Measurements from ENCODE around the gene SCAI. TPM values are rescaled to one million over a fixed set of nuclear protein-coding genes. Genes with fewer than 3 reads are reported as not detected.

The SCAI gene
- total and polyA plus RNA-seq, 5 donors from 2014 or later = 1.7 to 11.3 (median 3.9) TPM

GRCh38 chr9:125134976-125135375, 8.4 kb downstream of the SCAI start:
- no peaks in the 10 kb centered on the region for H3K9me3 ChIP-seq (ENCODE audit: control insufficient read depth in 2 of 2, low read length in 2 of 2)
- no peaks in the 10 kb centered on the region for H3K27me3 ChIP-seq (ENCODE audit: control insufficient read depth, insufficient read depth, low read length)
- no peak overlapping the region for H3K27ac ChIP-seq (ENCODE audit: insufficient read depth, low read length, poor library complexity, severe bottlenecking)
- H3K4me1 ChIP-seq (ENCODE audit: control insufficient read depth, insufficient read depth, low read length, poor library complexity, severe bottlenecking) = no peaks in the 10 kb centered on the region
- peaks cover 0 to 10% (median 0%) of the 10 kb centered on the region in 7 donors for H3K9me3 Mint-ChIP-seq
- H3K4me1 Mint-ChIP-seq = peaks cover 20 to 61% (median 27%) of the 10 kb centered on the region in 4 donors
- H3K36me3 Mint-ChIP-seq = peaks cover 26% of the 10 kb centered on the region
- no peak for ATAC-seq (ENCODE audit: low read depth in 2 of 2)
- H3K27me3 Mint-ChIP-seq = no peaks in the 10 kb centered on the region
- H3K36me3 ChIP-seq (ENCODE audit: control insufficient read depth, insufficient read depth, low read length) = peaks cover 6% of the 10 kb centered on the region
- no peak overlapping the region for H3K4me3 ChIP-seq (ENCODE audit: low read depth, low read length)
- H3K27ac Mint-ChIP-seq = no peak overlapping the region
- no peak for DNase-seq
- H3K4me3 Mint-ChIP-seq = no peak overlapping the region

GRCh38 chr9:125133403-125134329, 9.7 kb downstream of the SCAI start:
- ATAC-seq (ENCODE audit: low read depth in 2 of 2) = no peak

DNA sequence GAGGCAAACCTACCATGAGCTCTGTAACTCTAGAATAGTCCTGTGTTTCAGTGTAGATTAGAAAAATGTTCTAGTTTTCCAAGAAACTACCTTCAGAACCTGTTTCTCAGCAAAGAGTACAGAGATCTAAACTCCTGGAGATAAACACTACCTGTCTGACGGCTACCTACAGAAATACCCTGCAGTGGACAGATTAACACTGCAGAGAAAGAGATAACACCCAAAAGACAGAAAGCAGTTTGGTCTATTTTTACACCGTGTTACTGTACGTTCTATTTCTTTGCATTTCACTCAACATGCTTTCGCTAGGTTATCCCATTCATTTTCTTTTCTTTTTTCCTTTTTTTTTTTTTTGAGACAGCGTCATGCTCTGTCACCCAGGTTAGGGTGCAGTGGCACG, 11.6 kb downstream of the SCAI start:
- Mint-ChIP-seq H3K36me3 (peaks cover 13% of the 10 kb centered on the region), H3K4me3 (no peak overlapping the region), H3K27ac (peak overlapping the region in 2 of 3 donors; percentile 14 to 55), H3K4me1 (peaks cover 19 to 46% (median 24%) of the 10 kb centered on the region in 4 donors), H3K9me3 (peaks cover 0 to 10% (median 0%) of the 10 kb centered on the region in 7 donors), H3K27me3 (no peaks in the 10 kb centered on the region)
- H3K36me3 ChIP-seq (ENCODE audit: control insufficient read depth, insufficient read depth, low read length) = no peaks in the 10 kb centered on the region
- peaks cover 8% of the 10 kb centered on the region for H3K4me1 ChIP-seq (ENCODE audit: control insufficient read depth, insufficient read depth, low read length, poor library complexity, severe bottlenecking)
- DNase-seq (no peak), ATAC-seq (ENCODE audit: low read depth in 2 of 2) (no peak)
- no peak overlapping the region for H3K27ac ChIP-seq (ENCODE audit: insufficient read depth, low read length, poor library complexity, severe bottlenecking)
- H3K9me3 ChIP-seq (ENCODE audit: control insufficient read depth in 2 of 2, low read length in 2 of 2) = no peaks in the 10 kb centered on the region
- no peak overlapping the region for H3K4me3 ChIP-seq (ENCODE audit: low read depth, low read length)
- H3K27me3 ChIP-seq (ENCODE audit: control insufficient read depth, insufficient read depth, low read length) = no peaks in the 10 kb centered on the region

More at GRCh38 chr9:125133403-125134329, 9.7 kb downstream of the SCAI start:
- Histone ChIP-seq H3K9me3 (ENCODE audit: control insufficient read depth in 2 of 2, low read length in 2 of 2) (no peaks in the 10 kb centered on the region), H3K27me3 (ENCODE audit: control insufficient read depth, insufficient read depth, low read length) (no peaks in the 10 kb centered on the region), H3K36me3 (ENCODE audit: control insufficient read depth, insufficient read depth, low read length) (peaks cover 1% of the 10 kb centered on the region), H3K4me3 (ENCODE audit: low read depth, low read length) (no peak overlapping the region), H3K4me1 (ENCODE audit: control insufficient read depth, insufficient read depth, low read length, poor library complexity, severe bottlenecking) (no peaks in the 10 kb centered on the region), H3K27ac (ENCODE audit: insufficient read depth, low read length, poor library complexity, severe bottlenecking) (no peak overlapping the region)
- peak in 1 of 3 donors; percentile 27 for DNase-seq
- Mint-ChIP-seq H3K27me3 (no peaks in the 10 kb centered on the region), H3K9me3 (peaks cover 0 to 10% (median 0%) of the 10 kb centered on the region in 7 donors), H3K4me3 (no peak overlapping the region), H3K36me3 (peaks cover 15% of the 10 kb centered on the region), H3K4me1 (peaks cover 14 to 48% (median 22%) of the 10 kb centered on the region in 4 donors), H3K27ac (peak overlapping the region; percentile 2 to 12 (median 8))

DNA sequence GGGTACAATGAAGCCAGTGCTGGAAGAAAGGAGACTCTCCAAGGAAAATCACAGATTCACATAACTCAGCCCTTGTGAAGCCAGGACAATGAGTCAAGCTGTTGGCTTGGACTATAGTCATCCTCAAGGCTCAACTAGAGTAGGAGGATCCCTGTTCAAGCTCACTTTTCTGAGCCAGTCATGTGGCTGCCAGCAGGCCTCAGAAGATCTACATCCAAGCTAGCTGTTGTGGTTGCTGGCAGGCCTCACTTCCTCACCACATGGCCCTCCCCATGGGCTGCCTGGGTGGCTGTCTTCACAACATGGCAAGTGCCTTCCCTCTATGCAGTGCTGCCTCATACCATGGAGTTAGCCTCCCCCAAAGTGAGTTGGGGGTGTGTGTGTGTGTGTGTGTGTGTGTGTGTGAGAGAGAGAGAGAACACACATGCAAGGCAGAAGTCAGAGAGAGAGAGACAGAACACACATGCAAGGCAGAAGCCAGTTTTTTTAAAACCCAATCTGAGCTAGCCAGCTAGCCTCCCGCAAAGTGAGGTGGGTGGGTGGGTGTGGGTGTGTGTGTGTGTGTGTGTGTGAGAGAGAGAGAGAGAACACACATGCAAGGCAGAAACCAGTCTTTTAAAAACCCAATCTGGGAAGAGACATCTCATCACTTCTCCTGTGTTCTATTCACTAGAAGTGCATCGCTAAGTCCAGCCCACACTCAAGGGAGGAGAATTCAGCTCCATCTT, 17.1 kb downstream of the SCAI start:
- peak overlapping the region; percentile 47 for H3K4me3 ChIP-seq (ENCODE audit: low read depth, low read length)
- Mint-ChIP-seq H3K27me3 (no peaks in the 10 kb centered on the region), H3K27ac (peak overlapping the region; percentile 93 to 97 (median 96)), H3K4me1 (peaks cover 16 to 46% (median 22%) of the 10 kb centered on the region in 4 donors), H3K9me3 (peaks cover 0 to 1% (median 0%) of the 10 kb centered on the region in 7 donors), H3K4me3 (peak overlapping the region; percentile 79 to 92 (median 82)), H3K36me3 (no peaks in the 10 kb centered on the region)
- H3K27ac ChIP-seq (ENCODE audit: insufficient read depth, low read length, poor library complexity, severe bottlenecking) = peak overlapping the region; percentile 69
- no peaks in the 10 kb centered on the region for H3K36me3 ChIP-seq (ENCODE audit: control insufficient read depth, insufficient read depth, low read length)
- H3K27me3 ChIP-seq (ENCODE audit: control insufficient read depth, insufficient read depth, low read length) = no peaks in the 10 kb centered on the region
- ATAC-seq (ENCODE audit: low read depth in 2 of 2) (peak; percentile 100), DNase-seq (peak; percentile 57 to 93 (median 86))
- H3K4me1 ChIP-seq (ENCODE audit: control insufficient read depth, insufficient read depth, low read length, poor library complexity, severe bottlenecking) = peaks cover 28% of the 10 kb centered on the region
- no peaks in the 10 kb centered on the region for H3K9me3 ChIP-seq (ENCODE audit: control insufficient read depth in 2 of 2, low read length in 2 of 2)

- H3K4me1 Mint-ChIP-seq = peaks cover 21 to 53% (median 28%) of the 10 kb centered on the region in 4 donors
- no peaks in the 10 kb centered on the region for H3K27me3 Mint-ChIP-seq
- peak overlapping the region; percentile 69 for H3K27ac ChIP-seq (ENCODE audit: insufficient read depth, low read length, poor library complexity, severe bottlenecking)
- peak overlapping the region in 3 of 4 donors; percentile 80 to 92 (median 85) for H3K4me3 Mint-ChIP-seq
- H3K27me3 ChIP-seq (ENCODE audit: control insufficient read depth, insufficient read depth, low read length) = no peaks in the 10 kb centered on the region
- H3K4me3 ChIP-seq (ENCODE audit: low read depth, low read length) = no peak overlapping the region
- H3K9me3 ChIP-seq (ENCODE audit: control insufficient read depth in 2 of 2, low read length in 2 of 2) = no peaks in the 10 kb centered on the region
- ATAC-seq (ENCODE audit: low read depth in 2 of 2) (no peak), DNase-seq (no peak)
- no peaks in the 10 kb centered on the region for H3K36me3 Mint-ChIP-seq
- H3K4me1 ChIP-seq (ENCODE audit: control insufficient read depth, insufficient read depth, low read length, poor library complexity, severe bottlenecking) = peaks cover 34% of the 10 kb centered on the region
- peaks cover 0 to 1% (median 0%) of the 10 kb centered on the region in 7 donors for H3K9me3 Mint-ChIP-seq
- peak overlapping the region; percentile 93 to 97 (median 96) for H3K27ac Mint-ChIP-seq
- no peaks in the 10 kb centered on the region for H3K36me3 ChIP-seq (ENCODE audit: control insufficient read depth, insufficient read depth, low read length)
These were observed 17.8 kb downstream of the SCAI start for GRCh38 chr9:125125523-125125922.

DNA sequence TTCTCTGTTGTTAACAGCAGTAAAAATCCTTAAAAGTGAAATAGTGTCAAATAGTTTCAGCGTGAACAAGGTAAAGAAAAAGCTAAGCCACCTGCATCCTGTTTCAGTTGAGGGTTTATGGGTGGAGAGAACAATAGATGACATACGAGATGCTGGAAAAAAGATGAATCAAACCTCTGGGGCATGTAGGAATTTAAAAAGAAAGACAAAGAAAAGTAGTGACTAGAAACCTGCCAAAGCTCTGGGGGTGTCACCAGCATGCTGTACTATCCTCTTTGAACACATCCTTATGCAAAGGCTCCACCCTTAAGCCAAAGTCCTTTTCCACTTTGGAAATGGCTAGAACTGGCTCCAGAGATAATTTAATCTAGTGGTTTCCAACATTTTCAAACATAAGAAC, 22.2 kb downstream of the SCAI start:
- peaks cover 30 to 67% (median 36%) of the 10 kb centered on the region in 4 donors for H3K4me1 Mint-ChIP-seq
- H3K27ac Mint-ChIP-seq = peak overlapping the region; percentile 56 to 80 (median 58)
- ATAC-seq (ENCODE audit: low read depth in 2 of 2) = no peak

DNA sequence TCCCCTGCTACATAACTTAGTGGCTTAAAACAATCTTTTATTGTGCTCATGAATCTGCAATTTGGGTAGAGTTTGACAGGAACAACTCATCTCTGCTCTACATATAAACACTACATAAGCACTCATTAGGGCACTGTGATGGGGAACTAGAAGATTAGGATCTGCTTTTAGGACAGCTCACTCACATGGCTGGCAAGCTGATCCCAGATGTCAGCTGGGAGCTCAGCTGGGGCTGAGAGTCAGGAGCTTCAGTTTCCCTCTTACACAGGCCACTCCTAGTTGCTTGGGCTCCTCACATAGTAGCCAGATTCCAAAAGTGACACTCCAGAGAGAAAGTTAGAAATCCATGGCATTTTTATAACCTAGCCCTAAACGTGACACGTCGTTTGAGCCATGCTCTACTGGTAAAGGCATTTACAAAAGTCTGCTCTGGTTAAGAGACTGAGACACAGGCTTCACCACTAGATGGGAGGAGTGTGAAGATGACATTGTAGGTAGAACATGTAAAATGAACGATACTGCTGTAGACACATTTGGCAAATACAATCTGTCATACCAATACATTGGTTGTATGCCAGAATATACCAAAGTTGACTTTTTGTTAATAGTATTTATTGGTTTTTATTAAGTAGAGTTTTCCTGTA, 23.6 kb downstream of the SCAI start:
- peaks cover 15% of the 10 kb centered on the region for H3K4me1 ChIP-seq (ENCODE audit: control insufficient read depth, insufficient read depth, low read length, poor library complexity, severe bottlenecking)
- peaks cover 25 to 56% (median 29%) of the 10 kb centered on the region in 4 donors for H3K4me1 Mint-ChIP-seq
- H3K27me3 Mint-ChIP-seq = no peaks in the 10 kb centered on the region
- no peaks in the 10 kb centered on the region for H3K36me3 ChIP-seq (ENCODE audit: control insufficient read depth, insufficient read depth, low read length)
- no peaks in the 10 kb centered on the region for H3K27me3 ChIP-seq (ENCODE audit: control insufficient read depth, insufficient read depth, low read length)
- H3K4me3 Mint-ChIP-seq = peak overlapping the region in 1 of 4 donors; percentile 21
- H3K4me3 ChIP-seq (ENCODE audit: low read depth, low read length) = no peak overlapping the region
- ATAC-seq (ENCODE audit: low read depth in 2 of 2) = peak; percentile 60 to 73
- H3K9me3 ChIP-seq (ENCODE audit: control insufficient read depth in 2 of 2, low read length in 2 of 2) = no peaks in the 10 kb centered on the region
- H3K27ac Mint-ChIP-seq = peak overlapping the region; percentile 42 to 74 (median 56)
- H3K9me3 Mint-ChIP-seq = no peaks in the 10 kb centered on the region
- H3K36me3 Mint-ChIP-seq = peaks cover 5% of the 10 kb centered on the region
- peak in 2 of 3 donors; percentile 43 to 55 for DNase-seq
- no peak overlapping the region for H3K27ac ChIP-seq (ENCODE audit: insufficient read depth, low read length, poor library complexity, severe bottlenecking)

More for the DNA sequence above, 22.2 kb downstream of the SCAI start:
- no peaks in the 10 kb centered on the region for H3K9me3 ChIP-seq (ENCODE audit: control insufficient read depth in 2 of 2, low read length in 2 of 2)
- H3K27me3 ChIP-seq (ENCODE audit: control insufficient read depth, insufficient read depth, low read length) = no peaks in the 10 kb centered on the region
- peaks cover 5% of the 10 kb centered on the region for H3K36me3 Mint-ChIP-seq
- H3K4me3 ChIP-seq (ENCODE audit: low read depth, low read length) = peak overlapping the region; percentile 26
- no peaks in the 10 kb centered on the region for H3K27me3 Mint-ChIP-seq
- H3K36me3 ChIP-seq (ENCODE audit: control insufficient read depth, insufficient read depth, low read length) = no peaks in the 10 kb centered on the region
- peaks cover 25% of the 10 kb centered on the region for H3K4me1 ChIP-seq (ENCODE audit: control insufficient read depth, insufficient read depth, low read length, poor library complexity, severe bottlenecking)
- H3K9me3 Mint-ChIP-seq = peaks cover 0 to under 1% (median 0%) of the 10 kb centered on the region in 7 donors
- H3K27ac ChIP-seq (ENCODE audit: insufficient read depth, low read length, poor library complexity, severe bottlenecking) = no peak overlapping the region
- peak overlapping the region in 2 of 4 donors; percentile 3 to 44 for H3K4me3 Mint-ChIP-seq
- DNase-seq = peak in 1 of 3 donors; percentile 49
